Ovary (tissue), 3 donors: ENCODE measurements around the gene ACOT8.

Experiments used
- CTCF ChIP-seq, 3 donors: fragments of 450-650 bp in 2 of 3; fragments of 200-600 bp in 1 of 3; IDR thresholded peaks; one replicate each; pipeline versions ENCODE4 v1.5.1 to v1.8.0; 2016 to 2022; ENCODE audit warnings: antibody characterized with exemption in 3 of 3, mild to moderate bottlenecking in 1 of 3
- EP300 ChIP-seq: sonication (generic); formaldehyde crosslinking; IDR thresholded peaks from one replicate; pipeline ENCODE4 v1.6.1; 2017; ENCODE audit warnings: antibody characterized with exemption
- POLR2A ChIP-seq: fragments of 450-650 bp; IDR thresholded peaks from one replicate; pipeline ENCODE4 v1.6.1; 2017; ENCODE audit warnings: antibody characterized with exemption, mild to moderate bottlenecking, moderate library complexity
- donor health status: DM: no; HTN: no; CAD: no.

- no peak for TF ChIP-seq CTCF (IDR thresholded peaks at IDR 0.05)
- no peak for TF ChIP-seq POLR2A
- no peak for TF ChIP-seq EP300
Measured at GRCh38 chr20:45866454-45866853, 9.3 kb upstream of the ACOT8 start.
